HepG2 (cell line): ENCODE results near the gene ZBTB22. TPM values are rescaled to one million over a fixed set of nuclear protein-coding genes. Genes with fewer than 3 reads are reported as not detected.

ENCODE experiments used
- AKAP8 ChIP-seq: sonication (generic); formaldehyde crosslinking; IDR thresholded peaks from 2 replicates; pipeline ENCODE4 v1.5.1; 2020; ENCODE audit warnings: mild to moderate bottlenecking, missing genetic modification reagents
- HNF1B ChIP-seq: sonication (generic); formaldehyde crosslinking; IDR thresholded peaks from 2 replicates; pipeline ENCODE4 v1.5.1; 2020; ENCODE audit warnings: mild to moderate bottlenecking, moderate library complexity, missing genetic modification reagents
- KDM1A ChIP-seq: IDR thresholded peaks from 2 replicates; pipeline ENCODE4 v1.6.1; 2016; ENCODE audit warnings: missing compliant biosample characterization
- MLLT10 ChIP-seq: sonication (generic); formaldehyde crosslinking; IDR thresholded peaks from 2 replicates; pipeline ENCODE4 v1.4.0; 2020; ENCODE audit warnings: missing genetic modification reagents
- MXI1 ChIP-seq: IDR thresholded peaks from 3 replicates; pipeline ENCODE4 v1.6.1; 2012; ENCODE audit warnings: low read depth, low read length, inconsistent platforms, borderline replicate concordance
- NCOA2 ChIP-seq: sonication (generic); formaldehyde crosslinking; IDR thresholded peaks from 2 replicates; pipeline ENCODE4 v1.8.0; 2022; ENCODE audit warnings: inconsistent platforms
- PHB2 ChIP-seq: fragments of 450-650 bp; IDR thresholded peaks from 2 replicates; pipeline ENCODE4 v1.6.1; 2018; ENCODE audit not compliant: partially characterized antibody
- RCOR2 ChIP-seq: IDR thresholded peaks from 2 replicates; pipeline ENCODE4 v1.6.1; 2016; ENCODE audit warnings: missing biosample characterization, missing genetic modification reagents
- REL ChIP-seq: sonication (generic); formaldehyde crosslinking; conservative IDR thresholded peaks from 2 replicates; pipeline ENCODE4 v1.8.0; 2022; ENCODE audit warnings: mild to moderate bottlenecking, missing genetic modification reagents, moderate library complexity
- SKI ChIP-seq: fragments of 450-650 bp; IDR thresholded peaks from one replicate; pipeline ENCODE4 v1.6.1; 2018; ENCODE audit warnings: mild to moderate bottlenecking; ENCODE audit not compliant: partially characterized antibody
- SMARCC2 ChIP-seq: fragments of 450-650 bp; IDR thresholded peaks from 2 replicates; pipeline ENCODE4 v1.6.1; 2017; ENCODE audit warnings: antibody characterized with exemption, mild to moderate bottlenecking
- SRSF9 ChIP-seq: fragments of 200-400 bp; formaldehyde crosslinking; IDR thresholded peaks from 2 replicates; pipeline ENCODE4 v1.6.1; 2018; ENCODE audit warnings: borderline replicate concordance, mild to moderate bottlenecking, low read depth, low read length; ENCODE audit not compliant: insufficient read depth, poor library complexity, severe bottlenecking
- ZEB1 ChIP-seq: IDR thresholded peaks from 2 replicates; pipeline ENCODE4 v1.6.1; 2012; ENCODE audit warnings: mild to moderate bottlenecking, low read depth, inconsistent platforms; ENCODE audit not compliant: insufficient replicate concordance
- ZFAT ChIP-seq: sonication (generic); formaldehyde crosslinking; conservative IDR thresholded peaks from 2 replicates; pipeline ENCODE4 v1.8.1; 2023; ENCODE audit warnings: missing genetic modification reagents, inconsistent platforms
- ZMYM3 ChIP-seq: sonication (generic); formaldehyde crosslinking; IDR thresholded peaks from 2 replicates; pipeline ENCODE4 v1.5.1; 2020; ENCODE audit warnings: mild to moderate bottlenecking, missing genetic modification reagents
- ZNF205 ChIP-seq: IDR thresholded peaks from 2 replicates; pipeline ENCODE4 v1.6.1; 2018; ENCODE audit warnings: missing biosample characterization, missing genetic modification reagents
- ZNF24 ChIP-seq: fragments of 450-650 bp; IDR thresholded peaks from 2 replicates; pipeline ENCODE4 v1.6.1; 2017; ENCODE audit warnings: antibody characterized with exemption, mild to moderate bottlenecking
- ZNF567 ChIP-seq: sonication (generic); formaldehyde crosslinking; IDR thresholded peaks from 2 replicates; pipeline ENCODE4 v1.8.1; 2023; ENCODE audit warnings: mild to moderate bottlenecking, missing genetic modification reagents, borderline replicate concordance
- ZNF672 ChIP-seq: sonication (generic); formaldehyde crosslinking; IDR thresholded peaks from 2 replicates; pipeline ENCODE4 v1.8.1; 2022; ENCODE audit warnings: missing genetic modification reagents
- ZNF790 ChIP-seq: sonication (generic); formaldehyde crosslinking; IDR thresholded peaks from 2 replicates; pipeline ENCODE4 v1.8.0; 2022; ENCODE audit warnings: missing genetic modification reagents, mild to moderate bottlenecking, borderline replicate concordance
- ZSCAN12 ChIP-seq: sonication (generic); formaldehyde crosslinking; IDR thresholded peaks from 2 replicates; pipeline ENCODE4 v1.9.0; 2021; ENCODE audit warnings: mild to moderate bottlenecking, missing genetic modification reagents
- polyA plus RNA-seq, 8 experiments: library from polyadenylated mRNA; depleted of rRNA in 3 of 8; stranded (reverse) in 7 of 8; unstranded in 1 of 8; fragments of >200 nt; fragmentation: Illumina TruSeq in 4 of 8; extraction: Trizol in 4 of 8; gene quantifications; 2 replicates each; pipeline versions ENCODE4 v1.2.1 to v1.2.3, GENCODE V29; 2011 to 2016; ENCODE audit warnings: low read depth in 4 of 8, missing spikeins in 1 of 8, mixed read lengths in 1 of 8; ENCODE audit not compliant: insufficient read depth in 1 of 8
- total RNA-seq, 5 experiments: library from RNA; depleted of rRNA; stranded (reverse); fragments of >200 nt; fragmentation: Illumina TruSeq; extraction: Trizol; gene quantifications; 2 replicates each; pipeline ENCODE4 v1.2.3, GENCODE V29; 2016; ENCODE audit warnings: low read depth in 1 of 5
- TF ChIP-seq, protein P1 (sequence below): sonication (generic); formaldehyde crosslinking; conservative IDR thresholded peaks from 2 replicates; pipeline ENCODE4 v1.4.0; 2020; ENCODE audit warnings: missing genetic modification reagents
- TF ChIP-seq, protein P2 (sequence below): sonication (generic); formaldehyde crosslinking; IDR thresholded peaks from 2 replicates; pipeline ENCODE4 v1.5.0; 2020; ENCODE audit warnings: mild to moderate bottlenecking, missing genetic modification reagents, borderline replicate concordance
- TF ChIP-seq, protein P3 (sequence below): sonication (generic); formaldehyde crosslinking; IDR thresholded peaks from 2 replicates; pipeline ENCODE4 v1.5.0; 2020; ENCODE audit warnings: missing genetic modification reagents

Gene ZBTB22
- total and polyA plus RNA-seq, 2 of the 13 experiments (the other 11 are each of a cell fraction or from before 2014, with no cell fraction given), result 8.0 to 10.6 TPM

DNA sequence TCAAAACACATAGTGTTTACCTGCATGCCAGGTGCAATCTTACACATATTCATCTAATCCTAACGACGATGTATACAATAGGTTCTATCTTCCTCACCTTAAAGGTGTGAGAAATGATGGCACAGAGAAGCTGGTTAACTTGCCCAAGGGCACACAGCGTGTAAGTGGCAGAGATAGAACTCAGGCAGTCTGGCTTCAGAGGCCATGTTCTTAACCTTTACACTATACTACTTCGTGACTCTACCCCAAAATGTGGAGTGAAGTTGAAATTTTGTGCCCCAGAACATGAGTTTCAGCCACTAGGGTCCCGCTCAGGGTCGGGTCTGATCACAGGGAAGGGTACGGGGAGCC lies 46.5 kb downstream of the ZBTB22 start (continued):
- TF ChIP-seq KDM1A, result 0 out of 2 replicates have a peak, but pooled peaks have one; percentile 50
- TF ChIP-seq, protein P1, sequence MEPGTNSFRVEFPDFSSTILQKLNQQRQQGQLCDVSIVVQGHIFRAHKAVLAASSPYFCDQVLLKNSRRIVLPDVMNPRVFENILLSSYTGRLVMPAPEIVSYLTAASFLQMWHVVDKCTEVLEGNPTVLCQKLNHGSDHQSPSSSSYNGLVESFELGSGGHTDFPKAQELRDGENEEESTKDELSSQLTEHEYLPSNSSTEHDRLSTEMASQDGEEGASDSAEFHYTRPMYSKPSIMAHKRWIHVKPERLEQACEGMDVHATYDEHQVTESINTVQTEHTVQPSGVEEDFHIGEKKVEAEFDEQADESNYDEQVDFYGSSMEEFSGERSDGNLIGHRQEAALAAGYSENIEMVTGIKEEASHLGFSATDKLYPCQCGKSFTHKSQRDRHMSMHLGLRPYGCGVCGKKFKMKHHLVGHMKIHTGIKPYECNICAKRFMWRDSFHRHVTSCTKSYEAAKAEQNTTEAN, result no peak
- peak; percentile 14; the same call in 1 of the 2 replicates for TF ChIP-seq HNF1B (CRISPR knock-in tag)
- peak; percentile 18 for TF ChIP-seq ZEB1
- TF ChIP-seq SMARCC2, result no peak
- no peak for TF ChIP-seq SRSF9
- TF ChIP-seq RCOR2, result peak; percentile 78
- no peak for TF ChIP-seq ZSCAN12 (CRISPR knock-in tag)
- peak; percentile 97 for TF ChIP-seq ZMYM3 (CRISPR knock-in tag)
- TF ChIP-seq ZNF790 (CRISPR knock-in tag), result no peak
- no peak for TF ChIP-seq MXI1
- TF ChIP-seq ZNF24, result no peak
- no peak for TF ChIP-seq ZFAT
- TF ChIP-seq PHB2, result no peak
- TF ChIP-seq ZNF567 (CRISPR knock-in tag), result no peak
- no peak for TF ChIP-seq MLLT10 (CRISPR knock-in tag)
- TF ChIP-seq, protein P2, sequence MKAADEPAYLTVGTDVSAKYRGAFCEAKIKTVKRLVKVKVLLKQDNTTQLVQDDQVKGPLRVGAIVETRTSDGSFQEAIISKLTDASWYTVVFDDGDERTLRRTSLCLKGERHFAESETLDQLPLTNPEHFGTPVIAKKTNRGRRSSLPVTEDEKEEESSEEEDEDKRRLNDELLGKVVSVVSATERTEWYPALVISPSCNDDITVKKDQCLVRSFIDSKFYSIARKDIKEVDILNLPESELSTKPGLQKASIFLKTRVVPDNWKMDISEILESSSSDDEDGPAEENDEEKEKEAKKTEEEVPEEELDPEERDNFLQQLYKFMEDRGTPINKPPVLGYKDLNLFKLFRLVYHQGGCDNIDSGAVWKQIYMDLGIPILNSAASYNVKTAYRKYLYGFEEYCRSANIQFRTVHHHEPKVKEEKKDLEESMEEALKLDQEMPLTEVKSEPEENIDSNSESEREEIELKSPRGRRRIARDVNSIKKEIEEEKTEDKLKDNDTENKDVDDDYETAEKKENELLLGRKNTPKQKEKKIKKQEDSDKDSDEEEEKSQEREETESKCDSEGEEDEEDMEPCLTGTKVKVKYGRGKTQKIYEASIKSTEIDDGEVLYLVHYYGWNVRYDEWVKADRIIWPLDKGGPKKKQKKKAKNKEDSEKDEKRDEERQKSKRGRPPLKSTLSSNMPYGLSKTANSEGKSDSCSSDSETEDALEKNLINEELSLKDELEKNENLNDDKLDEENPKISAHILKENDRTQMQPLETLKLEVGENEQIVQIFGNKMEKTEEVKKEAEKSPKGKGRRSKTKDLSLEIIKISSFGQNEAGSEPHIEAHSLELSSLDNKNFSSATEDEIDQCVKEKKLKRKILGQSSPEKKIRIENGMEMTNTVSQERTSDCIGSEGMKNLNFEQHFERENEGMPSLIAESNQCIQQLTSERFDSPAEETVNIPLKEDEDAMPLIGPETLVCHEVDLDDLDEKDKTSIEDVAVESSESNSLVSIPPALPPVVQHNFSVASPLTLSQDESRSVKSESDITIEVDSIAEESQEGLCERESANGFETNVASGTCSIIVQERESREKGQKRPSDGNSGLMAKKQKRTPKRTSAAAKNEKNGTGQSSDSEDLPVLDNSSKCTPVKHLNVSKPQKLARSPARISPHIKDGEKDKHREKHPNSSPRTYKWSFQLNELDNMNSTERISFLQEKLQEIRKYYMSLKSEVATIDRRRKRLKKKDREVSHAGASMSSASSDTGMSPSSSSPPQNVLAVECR (CRISPR knock-in tag), result no peak
- no peak for TF ChIP-seq SKI
- TF ChIP-seq NCOA2 (CRISPR knock-in tag), result no peak
- TF ChIP-seq REL, result 0 out of 2 replicates have a peak, but pooled peaks have one; percentile 25
- TF ChIP-seq ZNF672 (CRISPR knock-in tag), result no peak
- TF ChIP-seq ZNF205 (CRISPR knock-in tag), result no peak
- TF ChIP-seq, protein P3, sequence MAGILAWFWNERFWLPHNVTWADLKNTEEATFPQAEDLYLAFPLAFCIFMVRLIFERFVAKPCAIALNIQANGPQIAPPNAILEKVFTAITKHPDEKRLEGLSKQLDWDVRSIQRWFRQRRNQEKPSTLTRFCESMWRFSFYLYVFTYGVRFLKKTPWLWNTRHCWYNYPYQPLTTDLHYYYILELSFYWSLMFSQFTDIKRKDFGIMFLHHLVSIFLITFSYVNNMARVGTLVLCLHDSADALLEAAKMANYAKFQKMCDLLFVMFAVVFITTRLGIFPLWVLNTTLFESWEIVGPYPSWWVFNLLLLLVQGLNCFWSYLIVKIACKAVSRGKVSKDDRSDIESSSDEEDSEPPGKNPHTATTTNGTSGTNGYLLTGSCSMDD (CRISPR knock-in tag), result no peak
- TF ChIP-seq AKAP8 (CRISPR knock-in tag), result 0 out of 2 replicates have a peak, but pooled peaks have one; percentile 12
